ENCODE data around the gene IRF9. TPM values are rescaled to one million over a fixed set of nuclear protein-coding genes. Genes with fewer than 3 reads are reported as not detected.

IRF9 gene
- total RNA-seq, 1 experiment from 2014 or later: 15.6 TPM

- no peak for TF ChIP-seq IRF2 (CRISPR knock-in tag; IDR thresholded peaks at IDR 0.05; ENCODE audit: borderline replicate concordance, low read depth)
- no peak for TF ChIP-seq E2F1 (CRISPR knock-in tag; IDR thresholded peaks at IDR 0.05)
These were observed 46.6 kb downstream of the IRF9 start (continued) for GRCh38 chr14:24207625-24208024.

GRCh38 chr14:24211311-24211710 lies 50.2 kb downstream of the IRF9 start:
- ChIA-PET CTCF (no interaction called here), POLR2A (interaction anchor here (1.6 kb wide), 1 partner anchor 16 kb away, joined by 4 read pairs; the partner anchor contains the start of gene TM9SF1)
- no peaks in the 10 kb centered on the region; the same call in 1 of the 2 replicates for H3K27me3 Mint-ChIP-seq (ENCODE audit: low read depth)
- peaks cover 22% of the 10 kb centered on the region for H3K4me1 Mint-ChIP-seq
- DNase-seq (ENCODE audit: low spot score) (no peak), ATAC-seq (no peak)
- peaks cover 45% of the 10 kb centered on the region for H3K36me3 Mint-ChIP-seq
- no peaks in the 10 kb centered on the region for H3K9me3 Mint-ChIP-seq
- peak overlapping the region; percentile 60 for H3K27ac Mint-ChIP-seq
- TF ChIP-seq ETV6 (CRISPR knock-in tag; IDR thresholded peaks at IDR 0.05) (no peak), ELF4 (CRISPR knock-in tag; IDR thresholded peaks at IDR 0.05; ENCODE audit: low read depth) (no peak), SOX15 (CRISPR knock-in tag; IDR thresholded peaks at IDR 0.05) (no peak), IRF2 (CRISPR knock-in tag; IDR thresholded peaks at IDR 0.05; ENCODE audit: borderline replicate concordance, low read depth) (no peak), SP1 (CRISPR knock-in tag; conservative IDR thresholded peaks at IDR 0.05) (no peak), JAZF1 (CRISPR knock-in tag; IDR thresholded peaks at IDR 0.05) (no peak), CBFB (CRISPR knock-in tag; IDR thresholded peaks at IDR 0.05; ENCODE audit: low read depth) (no peak), NFYB (CRISPR knock-in tag; conservative IDR thresholded peaks at IDR 0.05; ENCODE audit: low read depth) (no peak), ATF1 (CRISPR knock-in tag; IDR thresholded peaks at IDR 0.05) (no peak), RORB (CRISPR knock-in tag; IDR thresholded peaks at IDR 0.05) (no peak), ZNF671 (CRISPR knock-in tag; IDR thresholded peaks at IDR 0.05) (no peak)
- TF ChIP-seq, protein P1, sequence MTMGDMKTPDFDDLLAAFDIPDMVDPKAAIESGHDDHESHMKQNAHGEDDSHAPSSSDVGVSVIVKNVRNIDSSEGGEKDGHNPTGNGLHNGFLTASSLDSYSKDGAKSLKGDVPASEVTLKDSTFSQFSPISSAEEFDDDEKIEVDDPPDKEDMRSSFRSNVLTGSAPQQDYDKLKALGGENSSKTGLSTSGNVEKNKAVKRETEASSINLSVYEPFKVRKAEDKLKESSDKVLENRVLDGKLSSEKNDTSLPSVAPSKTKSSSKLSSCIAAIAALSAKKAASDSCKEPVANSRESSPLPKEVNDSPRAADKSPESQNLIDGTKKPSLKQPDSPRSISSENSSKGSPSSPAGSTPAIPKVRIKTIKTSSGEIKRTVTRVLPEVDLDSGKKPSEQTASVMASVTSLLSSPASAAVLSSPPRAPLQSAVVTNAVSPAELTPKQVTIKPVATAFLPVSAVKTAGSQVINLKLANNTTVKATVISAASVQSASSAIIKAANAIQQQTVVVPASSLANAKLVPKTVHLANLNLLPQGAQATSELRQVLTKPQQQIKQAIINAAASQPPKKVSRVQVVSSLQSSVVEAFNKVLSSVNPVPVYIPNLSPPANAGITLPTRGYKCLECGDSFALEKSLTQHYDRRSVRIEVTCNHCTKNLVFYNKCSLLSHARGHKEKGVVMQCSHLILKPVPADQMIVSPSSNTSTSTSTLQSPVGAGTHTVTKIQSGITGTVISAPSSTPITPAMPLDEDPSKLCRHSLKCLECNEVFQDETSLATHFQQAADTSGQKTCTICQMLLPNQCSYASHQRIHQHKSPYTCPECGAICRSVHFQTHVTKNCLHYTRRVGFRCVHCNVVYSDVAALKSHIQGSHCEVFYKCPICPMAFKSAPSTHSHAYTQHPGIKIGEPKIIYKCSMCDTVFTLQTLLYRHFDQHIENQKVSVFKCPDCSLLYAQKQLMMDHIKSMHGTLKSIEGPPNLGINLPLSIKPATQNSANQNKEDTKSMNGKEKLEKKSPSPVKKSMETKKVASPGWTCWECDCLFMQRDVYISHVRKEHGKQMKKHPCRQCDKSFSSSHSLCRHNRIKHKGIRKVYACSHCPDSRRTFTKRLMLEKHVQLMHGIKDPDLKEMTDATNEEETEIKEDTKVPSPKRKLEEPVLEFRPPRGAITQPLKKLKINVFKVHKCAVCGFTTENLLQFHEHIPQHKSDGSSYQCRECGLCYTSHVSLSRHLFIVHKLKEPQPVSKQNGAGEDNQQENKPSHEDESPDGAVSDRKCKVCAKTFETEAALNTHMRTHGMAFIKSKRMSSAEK (CRISPR knock-in tag; IDR thresholded peaks at IDR 0.05; ENCODE audit: borderline replicate concordance): no peak
- TF ChIP-seq, protein P2, sequence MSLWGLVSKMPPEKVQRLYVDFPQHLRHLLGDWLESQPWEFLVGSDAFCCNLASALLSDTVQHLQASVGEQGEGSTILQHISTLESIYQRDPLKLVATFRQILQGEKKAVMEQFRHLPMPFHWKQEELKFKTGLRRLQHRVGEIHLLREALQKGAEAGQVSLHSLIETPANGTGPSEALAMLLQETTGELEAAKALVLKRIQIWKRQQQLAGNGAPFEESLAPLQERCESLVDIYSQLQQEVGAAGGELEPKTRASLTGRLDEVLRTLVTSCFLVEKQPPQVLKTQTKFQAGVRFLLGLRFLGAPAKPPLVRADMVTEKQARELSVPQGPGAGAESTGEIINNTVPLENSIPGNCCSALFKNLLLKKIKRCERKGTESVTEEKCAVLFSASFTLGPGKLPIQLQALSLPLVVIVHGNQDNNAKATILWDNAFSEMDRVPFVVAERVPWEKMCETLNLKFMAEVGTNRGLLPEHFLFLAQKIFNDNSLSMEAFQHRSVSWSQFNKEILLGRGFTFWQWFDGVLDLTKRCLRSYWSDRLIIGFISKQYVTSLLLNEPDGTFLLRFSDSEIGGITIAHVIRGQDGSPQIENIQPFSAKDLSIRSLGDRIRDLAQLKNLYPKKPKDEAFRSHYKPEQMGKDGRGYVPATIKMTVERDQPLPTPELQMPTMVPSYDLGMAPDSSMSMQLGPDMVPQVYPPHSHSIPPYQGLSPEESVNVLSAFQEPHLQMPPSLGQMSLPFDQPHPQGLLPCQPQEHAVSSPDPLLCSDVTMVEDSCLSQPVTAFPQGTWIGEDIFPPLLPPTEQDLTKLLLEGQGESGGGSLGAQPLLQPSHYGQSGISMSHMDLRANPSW (CRISPR knock-in tag; conservative IDR thresholded peaks at IDR 0.05; ENCODE audit: low read depth): no peak
- TF ChIP-seq, protein P3, sequence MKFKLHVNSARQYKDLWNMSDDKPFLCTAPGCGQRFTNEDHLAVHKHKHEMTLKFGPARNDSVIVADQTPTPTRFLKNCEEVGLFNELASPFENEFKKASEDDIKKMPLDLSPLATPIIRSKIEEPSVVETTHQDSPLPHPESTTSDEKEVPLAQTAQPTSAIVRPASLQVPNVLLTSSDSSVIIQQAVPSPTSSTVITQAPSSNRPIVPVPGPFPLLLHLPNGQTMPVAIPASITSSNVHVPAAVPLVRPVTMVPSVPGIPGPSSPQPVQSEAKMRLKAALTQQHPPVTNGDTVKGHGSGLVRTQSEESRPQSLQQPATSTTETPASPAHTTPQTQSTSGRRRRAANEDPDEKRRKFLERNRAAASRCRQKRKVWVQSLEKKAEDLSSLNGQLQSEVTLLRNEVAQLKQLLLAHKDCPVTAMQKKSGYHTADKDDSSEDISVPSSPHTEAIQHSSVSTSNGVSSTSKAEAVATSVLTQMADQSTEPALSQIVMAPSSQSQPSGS (CRISPR knock-in tag; IDR thresholded peaks at IDR 0.05; ENCODE audit: borderline replicate concordance, low read depth): no peak
- TF ChIP-seq, protein P4, sequence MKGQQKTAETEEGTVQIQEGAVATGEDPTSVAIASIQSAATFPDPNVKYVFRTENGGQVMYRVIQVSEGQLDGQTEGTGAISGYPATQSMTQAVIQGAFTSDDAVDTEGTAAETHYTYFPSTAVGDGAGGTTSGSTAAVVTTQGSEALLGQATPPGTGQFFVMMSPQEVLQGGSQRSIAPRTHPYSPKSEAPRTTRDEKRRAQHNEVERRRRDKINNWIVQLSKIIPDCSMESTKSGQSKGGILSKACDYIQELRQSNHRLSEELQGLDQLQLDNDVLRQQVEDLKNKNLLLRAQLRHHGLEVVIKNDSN (CRISPR knock-in tag; IDR thresholded peaks at IDR 0.05): no peak
- peak overlapping the region; percentile 96; the same call in 1 of the 2 replicates for H3K4me3 Mint-ChIP-seq

Measured in WTC11 (cell line).